ENCODE data around the gene ALG9.

Gene ALG9

GRCh38 chr11:111882202-111882601 is 10.8 kb upstream of the ALG9 start:
- no peak for DNase-seq (ENCODE audit: low read depth)

GRCh38 chr11:111879637-111879960 is 8.2 kb upstream of the ALG9 start:
- DNase-seq (ENCODE audit: low read depth) = no peak

GRCh38 chr11:111878849-111879636 is 7.7 kb upstream of the ALG9 start, which contains the start of the genes CFAP68 and FDXACB1:
TSS of gene CFAP68 (plus strand) at chr11:111879541. CDS start at chr11:111879561, 20 bp downstream.
TSS of gene FDXACB1 (minus strand) at chr11:111879165. CDS start at chr11:111879132, 33 bp downstream.
- DNase-seq (ENCODE audit: low read depth) = peak; percentile 93

- DNase-seq (ENCODE audit: low read depth) = no peak
Observed at GRCh38 chr11:111878385-111878848, 7.0 kb upstream of the ALG9 start.

GRCh38 chr11:111871693-111872161 is 346 bp upstream of the ALG9 start:
- no peak for DNase-seq (ENCODE audit: low read depth)

GRCh38 chr11:111870522-111870885 is 877 bp downstream of the ALG9 start:
- no peak for DNase-seq (ENCODE audit: low read depth)

GRCh38 chr11:111870113-111870512 is 1.3 kb downstream of the ALG9 start:
- DNase-seq (ENCODE audit: low read depth) = no peak

- no peak for DNase-seq (ENCODE audit: low read depth)
Observed at GRCh38 chr11:111860257-111860656, 11.1 kb downstream of the ALG9 start.

- no peak for DNase-seq (ENCODE audit: low read depth)
Observed at GRCh38 chr11:111855506-111855905, 15.9 kb downstream of the ALG9 start.

- no peak for DNase-seq (ENCODE audit: low read depth)
Observed at GRCh38 chr11:111852103-111852502, 19.3 kb downstream of the ALG9 start.

- no peak for DNase-seq (ENCODE audit: low read depth)
Observed at GRCh38 chr11:111851636-111852035, 19.7 kb downstream of the ALG9 start.

GRCh38 chr11:111851067-111851466 is 20.3 kb downstream of the ALG9 start:
- DNase-seq (ENCODE audit: low read depth) = no peak

GRCh38 chr11:111849631-111850030 is 21.8 kb downstream of the ALG9 start:
- DNase-seq (ENCODE audit: low read depth) = no peak

- no peak for DNase-seq (ENCODE audit: low read depth)
Observed at GRCh38 chr11:111846636-111847035, 24.7 kb downstream of the ALG9 start.

- DNase-seq (ENCODE audit: low read depth) = no peak
Observed at GRCh38 chr11:111846063-111846462, 25.3 kb downstream of the ALG9 start.

- no peak for DNase-seq (ENCODE audit: low read depth)
Observed at GRCh38 chr11:111845276-111846028, 25.9 kb downstream of the ALG9 start.

GRCh38 chr11:111843661-111844060 is 27.7 kb downstream of the ALG9 start:
- no peak for DNase-seq (ENCODE audit: low read depth)

GRCh38 chr11:111841370-111842053 is 29.9 kb downstream of the ALG9 start:
- DNase-seq (ENCODE audit: low read depth) = peak; percentile 77

- no peak for DNase-seq (ENCODE audit: low read depth)
Observed at GRCh38 chr11:111840143-111840542, 31.2 kb downstream of the ALG9 start.

GRCh38 chr11:111838054-111838453 is 33.3 kb downstream of the ALG9 start:
- DNase-seq (ENCODE audit: low read depth) = no peak

GRCh38 chr11:111837366-111837891 is 34.0 kb downstream of the ALG9 start:
- no peak for DNase-seq (ENCODE audit: low read depth)

- DNase-seq (ENCODE audit: low read depth) = no peak
Observed at GRCh38 chr11:111836721-111837120, 34.7 kb downstream of the ALG9 start.
